ENCODE measurements around the gene NEUROD1.

DNA sequence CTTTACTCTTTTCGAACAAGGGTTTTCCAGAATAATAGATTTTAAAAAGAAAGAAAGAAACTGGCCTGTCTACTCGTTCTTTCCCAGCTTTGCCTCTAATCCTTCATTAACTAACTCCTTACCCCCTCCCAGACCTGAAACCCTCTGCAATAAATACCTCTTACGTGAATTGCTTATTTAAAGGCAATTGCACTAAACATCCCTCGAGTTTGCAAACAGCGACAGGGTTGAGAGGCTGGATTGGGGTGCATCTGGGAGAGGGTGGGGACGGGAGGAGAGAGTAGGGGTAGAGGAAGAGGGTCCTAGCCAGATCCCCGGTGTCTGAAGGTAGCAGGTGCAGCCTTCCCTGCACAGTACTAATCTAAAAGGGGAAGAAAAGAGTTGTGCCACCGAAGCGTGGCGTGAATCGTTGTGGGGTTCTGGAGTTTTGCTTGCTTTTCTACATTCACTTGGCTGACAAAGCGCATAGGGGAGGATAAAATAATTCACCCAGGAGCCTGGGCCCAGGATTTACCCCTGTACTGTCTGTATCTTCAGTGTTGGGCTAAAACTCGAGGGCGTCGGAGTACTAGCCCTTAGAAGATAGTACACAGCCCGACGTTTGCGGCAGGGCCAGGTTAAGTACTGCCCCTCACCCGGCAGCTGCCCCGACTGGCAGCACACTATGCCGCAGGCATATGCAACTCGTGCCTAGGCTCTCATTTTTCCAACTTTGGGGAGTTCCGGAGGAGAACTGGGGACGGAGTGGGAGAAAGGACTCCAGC, 1.9 kb upstream of the NEUROD1 start:
- TF ChIP-seq POLR2A (IDR thresholded peaks at IDR 0.05) (no peak), CTCF (IDR thresholded peaks at IDR 0.05) (no peak)
